Skeletal muscle satellite cell (primary cell): ENCODE results near the gene BCL11B.

ENCODE experiments used
- H3K27me3 ChIP-seq: 2 replicates; pipeline ENCODE4 v1.7.0; 2013; ENCODE audit warnings: low read length; ENCODE audit not compliant: control insufficient read depth, insufficient read depth
- H3K36me3 ChIP-seq: 2 replicates; pipeline ENCODE4 v1.7.0; 2013; ENCODE audit warnings: mild to moderate bottlenecking, control low read depth, low read length; ENCODE audit not compliant: insufficient read depth
- H3K4me1 ChIP-seq: 2 replicates; pipeline ENCODE4 v1.7.0; 2013; ENCODE audit warnings: low read length; ENCODE audit not compliant: control insufficient read depth, insufficient read depth
- H3K4me2 ChIP-seq: 2 replicates; pipeline ENCODE4 v1.7.0; 2013; ENCODE audit warnings: mild to moderate bottlenecking, low read length
- H3K4me3 ChIP-seq: 2 replicates; pipeline ENCODE4 v1.7.0; 2013; ENCODE audit warnings: low read length
- H3K9ac ChIP-seq: 2 replicates; pipeline ENCODE4 v1.7.0; 2013; ENCODE audit warnings: mild to moderate bottlenecking, low read depth, low read length, moderate library complexity
- H3K9me3 ChIP-seq: replicated peaks from 2 replicates; pipeline ENCODE4 v1.7.0; 2013; ENCODE audit warnings: mild to moderate bottlenecking, control low read depth, low read length

BCL11B gene

DNA sequence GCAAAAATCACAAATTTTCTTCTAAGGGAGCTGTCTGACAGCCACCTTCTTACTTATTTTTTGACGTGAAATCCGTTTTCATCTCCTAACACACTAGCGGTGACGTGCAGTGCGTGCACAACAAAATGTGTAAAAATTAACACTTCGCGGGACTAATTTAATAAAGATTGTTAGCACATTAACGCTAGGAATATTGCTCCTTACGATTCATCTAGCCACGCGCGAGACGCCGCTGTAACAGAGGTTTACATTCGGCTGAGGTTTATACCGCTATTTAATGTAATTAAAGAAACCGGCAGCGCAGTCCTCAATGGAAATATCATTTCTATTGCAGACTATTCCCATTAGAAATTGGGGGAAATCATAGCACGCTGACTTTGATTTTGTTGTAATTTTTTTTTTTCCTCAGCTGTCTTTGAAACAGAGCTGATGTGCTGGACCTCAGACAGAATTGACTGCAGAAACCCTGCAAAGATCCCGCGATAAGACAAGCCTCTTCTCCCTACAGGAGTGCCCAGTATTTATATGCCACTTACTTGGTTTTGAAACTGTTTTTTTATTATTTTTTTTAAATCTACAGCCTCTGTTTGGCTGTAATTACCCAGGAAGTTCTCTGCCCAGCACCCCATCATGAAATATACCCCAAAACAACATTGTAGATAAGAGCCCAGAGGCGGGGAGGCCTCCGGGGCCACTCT lies 31.2 kb downstream of the BCL11B start:
- Histone ChIP-seq H3K9ac (no peak overlapping the region), H3K4me1 (no peaks in the 10 kb centered on the region), H3K9me3 (peaks cover 4% of the 10 kb centered on the region), H3K4me3 (no peak overlapping the region), H3K4me2 (no peak overlapping the region), H3K36me3 (no peaks in the 10 kb centered on the region), H3K27me3 (peaks cover 7% of the 10 kb centered on the region)

DNA sequence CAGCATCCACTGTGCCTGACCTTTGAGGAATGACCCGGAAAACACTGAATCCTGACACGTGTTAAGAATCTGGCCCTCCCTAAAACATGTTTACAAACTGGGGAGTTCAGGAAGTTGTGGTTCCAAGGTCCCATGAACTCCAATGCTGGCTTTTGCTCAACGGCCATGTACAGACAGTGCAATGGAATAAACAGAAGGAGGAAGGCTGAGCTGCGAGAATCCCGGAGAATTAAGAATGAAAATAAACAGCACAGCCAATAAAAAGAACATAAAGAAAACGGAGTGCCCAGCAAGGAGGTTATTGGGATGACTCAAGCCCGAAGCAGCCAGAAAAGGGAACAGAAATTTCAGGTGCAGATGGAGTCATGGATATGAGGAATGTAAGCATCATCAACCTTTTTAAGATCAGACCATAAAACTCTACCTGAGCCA lies 32.3 kb downstream of the BCL11B start:
- no peaks in the 10 kb centered on the region for H3K4me1 ChIP-seq
- no peak overlapping the region for H3K9ac ChIP-seq
- no peak overlapping the region for H3K4me3 ChIP-seq
- H3K4me2 ChIP-seq: no peak overlapping the region
- H3K36me3 ChIP-seq: no peaks in the 10 kb centered on the region
- H3K9me3 ChIP-seq: peaks cover 4% of the 10 kb centered on the region
- H3K27me3 ChIP-seq: peaks cover 3% of the 10 kb centered on the region

DNA sequence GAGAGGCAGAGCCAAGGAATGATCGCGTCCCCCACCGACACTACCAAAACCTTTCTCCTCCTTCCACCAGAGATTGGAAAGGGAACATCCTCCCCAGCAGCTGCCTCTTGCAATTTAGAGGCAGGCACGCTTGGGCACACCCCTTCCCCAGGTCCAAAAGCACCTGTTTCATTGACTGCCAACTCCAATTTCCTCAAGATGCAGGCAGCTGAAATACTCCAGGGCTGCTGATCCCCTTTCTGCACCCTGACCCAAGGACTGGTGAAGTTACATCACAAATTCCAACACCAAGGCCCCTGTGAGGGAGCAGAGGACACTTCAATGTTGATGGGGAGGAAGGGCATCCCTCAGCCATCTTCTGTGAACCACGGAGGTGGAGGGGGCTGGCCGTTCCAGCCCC lies 33.8 kb downstream of the BCL11B start:
- Histone ChIP-seq H3K9ac (no peak overlapping the region), H3K4me3 (no peak overlapping the region), H3K9me3 (peaks cover 4% of the 10 kb centered on the region), H3K36me3 (no peaks in the 10 kb centered on the region), H3K27me3 (no peaks in the 10 kb centered on the region), H3K4me2 (no peak overlapping the region), H3K4me1 (no peaks in the 10 kb centered on the region)

DNA sequence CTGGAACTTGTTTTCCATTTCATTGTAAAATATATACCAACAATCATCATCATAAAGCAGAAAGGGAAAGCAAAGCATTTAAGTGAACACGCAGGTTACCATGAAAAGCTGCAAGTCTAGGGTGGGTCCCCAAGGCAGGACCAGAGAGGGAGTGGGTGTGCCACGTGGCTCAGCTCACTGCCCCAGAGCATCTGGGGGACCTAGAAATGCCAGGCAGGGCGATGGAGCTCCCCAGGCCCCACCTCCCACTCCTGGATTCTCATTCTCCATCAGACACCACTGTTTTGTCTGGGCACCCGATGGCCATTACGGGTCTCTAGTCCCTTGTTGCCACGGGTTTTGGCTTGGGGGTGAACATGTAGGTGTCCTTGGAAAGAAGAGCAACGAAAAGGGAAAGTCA lies 34.7 kb downstream of the BCL11B start:
- no peak overlapping the region for H3K4me2 ChIP-seq
- peaks cover 5% of the 10 kb centered on the region for H3K9me3 ChIP-seq
- H3K9ac ChIP-seq: no peak overlapping the region
- H3K4me3 ChIP-seq: no peak overlapping the region
- no peaks in the 10 kb centered on the region for H3K4me1 ChIP-seq
- no peaks in the 10 kb centered on the region for H3K36me3 ChIP-seq
- H3K27me3 ChIP-seq: no peaks in the 10 kb centered on the region

DNA sequence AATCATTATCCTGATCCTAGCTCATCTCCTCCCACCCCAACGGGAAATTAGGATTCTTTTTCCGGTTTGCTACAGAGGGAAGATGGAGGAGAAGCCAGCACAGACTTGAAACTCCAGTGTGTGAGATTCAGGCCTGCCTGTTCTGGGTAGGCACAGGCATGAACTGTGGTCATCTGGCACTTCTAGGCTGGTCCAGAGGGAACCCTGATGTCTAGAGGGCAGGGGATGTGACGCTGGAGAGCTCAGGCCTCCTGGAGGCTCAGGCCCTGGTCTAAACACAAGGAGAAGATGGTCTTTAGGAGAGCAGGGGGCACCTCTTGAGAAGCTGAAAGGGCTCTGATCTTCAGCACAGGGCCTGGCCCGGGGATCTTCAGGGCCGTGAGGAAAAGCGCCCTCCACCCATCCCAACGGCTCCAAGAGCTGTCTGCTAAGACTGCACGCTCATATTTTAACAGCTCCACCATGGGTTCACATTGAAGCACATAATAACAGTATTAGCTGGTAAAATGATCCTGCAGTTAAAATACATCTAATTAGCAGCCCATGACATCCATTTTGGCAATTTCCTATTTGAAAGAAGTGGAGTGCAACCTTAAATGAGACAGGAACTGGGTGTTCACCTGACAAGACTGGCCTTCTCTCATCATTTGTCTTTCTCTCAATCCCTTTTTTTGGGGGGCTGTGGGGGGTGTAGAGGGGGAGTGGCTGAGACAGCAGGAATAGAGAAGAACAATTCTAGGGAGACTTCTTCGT lies 35.4 kb downstream of the BCL11B start:
- H3K36me3 ChIP-seq: no peaks in the 10 kb centered on the region
- H3K9ac ChIP-seq: no peak overlapping the region
- H3K27me3 ChIP-seq: no peaks in the 10 kb centered on the region
- H3K4me3 ChIP-seq: no peak overlapping the region
- H3K9me3 ChIP-seq: peaks cover 8% of the 10 kb centered on the region
- no peaks in the 10 kb centered on the region for H3K4me1 ChIP-seq
- H3K4me2 ChIP-seq: no peak overlapping the region

DNA sequence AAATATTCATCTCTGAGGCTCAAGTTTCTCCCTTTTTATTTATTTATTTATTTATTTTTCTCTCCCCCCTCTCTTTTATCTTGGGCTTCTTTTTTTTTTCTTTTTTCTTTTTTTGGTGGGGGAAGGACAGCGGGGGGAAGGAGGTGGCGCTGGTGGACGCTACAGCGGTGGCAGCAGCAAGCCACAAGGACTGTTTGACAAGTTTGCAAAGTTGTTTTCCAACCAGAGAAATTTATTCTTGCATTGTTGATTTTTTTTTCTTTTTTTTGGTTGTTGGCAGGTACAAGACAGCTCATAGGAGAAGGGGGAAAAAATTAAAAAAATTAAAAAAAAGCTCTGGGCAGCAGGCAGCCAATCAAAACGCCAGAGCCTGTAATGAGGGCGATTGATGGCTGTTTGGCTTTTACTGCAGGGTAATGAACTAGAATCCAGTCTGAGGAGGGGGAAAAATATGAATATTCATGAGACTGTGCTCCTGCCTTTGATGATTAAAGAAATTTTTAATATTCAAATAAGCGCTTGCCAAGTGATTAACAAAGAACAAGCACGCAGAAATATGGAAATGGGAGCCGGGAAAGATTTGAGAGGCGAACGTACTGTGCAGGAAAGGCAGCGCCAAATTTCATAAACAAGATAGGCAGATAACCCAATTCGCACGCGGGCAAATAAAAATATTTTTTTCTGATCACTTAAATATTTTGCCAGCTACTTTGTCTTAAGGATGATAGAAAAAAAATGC lies 36.2 kb downstream of the BCL11B start:
- H3K4me3 ChIP-seq: no peak overlapping the region
- H3K9me3 ChIP-seq: peaks cover 8% of the 10 kb centered on the region
- no peak overlapping the region for H3K4me2 ChIP-seq
- no peaks in the 10 kb centered on the region for H3K36me3 ChIP-seq
- H3K9ac ChIP-seq: no peak overlapping the region
- H3K4me1 ChIP-seq: no peaks in the 10 kb centered on the region
- H3K27me3 ChIP-seq: no peaks in the 10 kb centered on the region

DNA sequence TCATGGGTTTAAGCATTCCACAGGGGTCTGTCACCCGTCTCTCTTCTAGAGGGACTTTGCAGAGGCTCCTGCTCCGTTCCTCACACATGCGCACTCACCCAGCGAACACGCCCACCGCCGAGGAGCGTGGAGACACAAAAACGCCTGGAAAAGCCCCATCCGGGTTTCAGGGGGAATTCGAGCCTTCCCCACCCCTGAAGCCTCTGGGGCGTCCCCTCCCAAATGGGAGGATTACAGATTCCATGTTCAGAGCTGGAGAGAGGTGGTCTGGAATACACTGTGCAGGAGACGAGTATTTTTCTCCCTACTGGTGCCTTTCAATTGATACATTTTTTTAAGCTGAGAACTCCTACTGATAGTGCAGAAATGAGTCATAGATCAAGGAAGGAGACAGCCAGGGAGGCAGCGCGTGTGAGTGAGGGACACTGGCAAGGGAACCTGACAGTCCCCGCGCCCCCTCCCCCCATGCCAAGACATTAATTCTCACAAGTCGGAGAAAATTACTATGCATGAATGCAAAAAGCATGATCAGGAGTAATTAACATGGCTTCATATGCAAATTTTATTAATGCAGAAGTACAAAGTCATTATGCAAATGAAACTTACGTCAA lies 36.9 kb downstream of the BCL11B start:
- no peaks in the 10 kb centered on the region for H3K27me3 ChIP-seq
- H3K36me3 ChIP-seq: no peaks in the 10 kb centered on the region
- no peaks in the 10 kb centered on the region for H3K4me1 ChIP-seq
- H3K9ac ChIP-seq: no peak overlapping the region
- peaks cover 8% of the 10 kb centered on the region for H3K9me3 ChIP-seq
- no peak overlapping the region for H3K4me2 ChIP-seq
- H3K4me3 ChIP-seq: no peak overlapping the region

DNA sequence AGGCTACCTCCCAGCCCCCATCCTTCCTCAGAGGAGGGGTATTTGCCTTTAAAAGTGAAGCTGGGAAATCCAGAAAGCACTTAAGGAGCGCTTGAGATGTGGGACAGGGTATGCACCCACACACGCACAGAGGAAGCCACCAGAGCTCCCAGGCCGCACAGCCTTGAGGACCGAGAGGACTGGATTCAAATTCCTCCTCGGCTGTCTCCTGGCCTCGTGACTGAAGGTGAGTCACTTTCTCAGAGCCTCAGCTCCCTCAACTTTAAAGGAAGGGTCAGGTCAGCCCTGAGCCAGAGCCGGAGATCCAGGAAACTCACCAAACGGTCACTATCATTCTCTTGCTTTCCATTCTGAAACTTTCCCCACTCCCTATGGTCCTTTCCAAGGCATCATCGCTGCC lies 37.6 kb downstream of the BCL11B start:
- H3K36me3 ChIP-seq: no peaks in the 10 kb centered on the region
- H3K9ac ChIP-seq: no peak overlapping the region
- H3K4me2 ChIP-seq: no peak overlapping the region
- no peaks in the 10 kb centered on the region for H3K4me1 ChIP-seq
- H3K9me3 ChIP-seq: peaks cover 8% of the 10 kb centered on the region
- no peaks in the 10 kb centered on the region for H3K27me3 ChIP-seq
- no peak overlapping the region for H3K4me3 ChIP-seq

DNA sequence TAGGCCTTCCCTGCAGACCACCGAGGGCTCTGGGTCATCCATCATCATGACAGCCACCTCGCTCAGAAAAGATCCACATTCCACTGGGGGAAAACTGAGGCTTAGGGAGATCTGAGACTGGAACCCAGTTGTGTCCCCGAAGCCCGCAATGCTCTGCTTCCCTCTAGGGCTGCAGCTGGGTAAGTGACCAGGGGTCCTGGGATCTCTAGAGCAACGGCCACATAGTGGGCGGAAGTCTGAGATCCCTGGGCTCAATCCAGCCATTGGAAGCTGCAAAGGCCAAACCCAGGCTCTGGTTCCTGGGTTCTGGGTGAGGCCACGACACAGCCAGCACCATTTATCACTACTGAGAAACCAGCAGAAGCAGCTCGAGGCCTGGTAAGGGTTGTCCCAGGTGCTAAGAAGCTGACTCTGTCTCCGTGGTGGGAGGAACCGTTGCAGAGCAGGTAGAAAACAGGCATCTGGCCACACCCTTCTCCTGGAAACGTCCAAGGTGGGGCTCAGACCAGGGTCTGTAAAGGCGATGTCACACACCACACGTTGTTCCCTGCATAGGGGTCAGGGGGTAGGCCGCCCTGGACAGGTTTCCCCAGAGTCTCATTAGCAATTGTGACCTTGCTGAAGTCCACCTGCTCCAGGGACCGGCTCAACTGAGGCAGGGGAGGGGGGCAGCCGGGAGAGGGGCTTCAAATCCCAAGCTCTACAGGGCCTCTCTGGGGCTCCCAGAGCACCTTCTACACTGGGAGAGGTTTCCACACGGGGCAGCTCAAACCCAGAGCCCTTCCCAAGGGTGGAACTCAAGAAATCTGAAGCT lies 38.6 kb downstream of the BCL11B start:
- Histone ChIP-seq H3K9ac (no peak overlapping the region), H3K4me1 (no peaks in the 10 kb centered on the region), H3K36me3 (no peaks in the 10 kb centered on the region), H3K9me3 (peaks cover 8% of the 10 kb centered on the region), H3K4me3 (no peak overlapping the region), H3K27me3 (no peaks in the 10 kb centered on the region), H3K4me2 (no peak overlapping the region)

DNA sequence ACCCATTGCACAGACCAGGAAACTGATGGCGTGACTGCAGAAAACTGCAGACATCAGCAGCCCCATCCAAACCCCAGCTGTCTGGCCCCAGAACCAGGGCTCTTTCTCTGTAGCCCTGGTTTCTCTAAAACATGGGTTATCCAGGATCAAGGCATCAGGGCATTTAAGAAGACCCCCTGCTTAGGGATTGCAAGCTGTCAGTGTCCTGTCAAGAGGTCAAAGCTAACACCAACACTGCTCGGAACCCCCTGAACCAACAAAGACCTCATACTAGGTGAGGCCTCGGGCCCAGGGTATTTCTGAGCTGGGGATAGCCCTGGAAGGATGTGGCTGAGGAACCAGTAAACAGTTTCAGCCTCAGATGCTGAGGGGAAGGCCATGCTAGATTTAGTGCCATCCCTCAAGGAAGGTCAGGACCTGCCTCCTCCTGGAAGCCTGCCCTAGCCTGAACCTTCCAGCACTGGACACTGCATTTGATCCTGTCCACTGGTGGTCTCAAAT lies 39.2 kb downstream of the BCL11B start:
- Histone ChIP-seq H3K4me1 (no peaks in the 10 kb centered on the region), H3K4me3 (no peak overlapping the region)

More for the DNA sequence above, 39.2 kb downstream of the BCL11B start:
- H3K4me2 ChIP-seq: no peak overlapping the region
- H3K27me3 ChIP-seq: no peaks in the 10 kb centered on the region
- no peak overlapping the region for H3K9ac ChIP-seq
- peaks cover 8% of the 10 kb centered on the region for H3K9me3 ChIP-seq
- H3K36me3 ChIP-seq: no peaks in the 10 kb centered on the region
